ENCODE results near the gene LGR5. TPM values are rescaled to one million over a fixed set of nuclear protein-coding genes. Genes with fewer than 3 reads are reported as not detected.

Gene LGR5
- total and polyA plus RNA-seq, 2 of the 13 experiments (the other 11 are each of a cell fraction or from before 2014, with no cell fraction given): 37.0 to 121 TPM

DNA sequence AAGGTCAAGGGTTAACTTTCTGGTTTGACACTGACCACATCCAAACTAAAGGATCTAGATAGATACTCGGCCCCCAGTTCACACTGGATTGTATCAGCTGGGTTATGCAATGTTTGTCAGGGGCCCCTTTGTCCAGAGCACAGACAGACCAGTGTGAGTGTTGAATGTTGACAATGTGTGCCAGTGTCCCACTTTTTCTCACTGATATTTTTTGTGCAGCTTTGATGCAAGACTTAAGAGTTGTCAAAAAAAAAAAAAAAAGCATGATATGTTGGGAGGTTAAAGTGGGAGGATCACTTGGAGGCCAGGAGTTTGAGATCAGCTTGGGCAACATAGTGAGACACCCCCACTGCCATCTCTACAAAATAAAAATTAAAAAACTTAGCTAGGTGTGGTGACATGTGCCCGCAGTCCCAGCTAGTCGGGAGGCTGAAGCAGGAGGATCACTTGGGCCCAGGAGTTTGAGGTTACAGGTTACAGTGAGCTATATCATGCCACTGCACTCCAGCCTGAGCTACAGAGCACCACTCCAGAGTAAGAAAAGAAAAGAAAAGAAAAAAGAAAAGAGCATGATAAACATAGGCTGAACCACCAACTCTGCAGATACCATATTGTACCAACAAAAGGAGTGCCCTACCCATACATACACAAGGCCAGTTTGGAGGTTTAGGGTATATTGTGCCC lies 97.5 kb downstream of the LGR5 start (continued):
- TF ChIP-seq ZNF710 (CRISPR knock-in tag; IDR thresholded peaks at IDR 0.05; ENCODE audit: borderline replicate concordance) (peak; percentile 72; the same call in 1 of the 2 replicates), ZNF24 (IDR thresholded peaks at IDR 0.05) (no peak), ZNF296 (CRISPR knock-in tag; conservative IDR thresholded peaks at IDR 0.05) (no peak), KLF11 (CRISPR knock-in tag; IDR thresholded peaks at IDR 0.05) (no peak), MEF2D (CRISPR knock-in tag; IDR thresholded peaks at IDR 0.05) (no peak), ZNF616 (CRISPR knock-in tag; IDR thresholded peaks at IDR 0.05; ENCODE audit: low read depth) (no peak), TARDBP (CRISPR knock-in tag; IDR thresholded peaks at IDR 0.05) (peak; percentile 65), REST (IDR thresholded peaks at IDR 0.05; ENCODE audit: borderline replicate concordance in 1 of 2, low read depth in 1 of 2, low read length in 2 of 2) (peak in 1 of 2 experiments; percentile 75; a peak in 2 of 4 replicates), ZKSCAN8 (CRISPR knock-in tag; IDR thresholded peaks at IDR 0.05; ENCODE audit: borderline replicate concordance) (no peak; the same call in 1 of the 2 replicates), ZFP36L2 (CRISPR knock-in tag; IDR thresholded peaks at IDR 0.05) (no peak), ZNF883 (CRISPR knock-in tag; IDR thresholded peaks at IDR 0.05; ENCODE audit: not compliant biosample characterization) (no peak), ZNF879 (CRISPR knock-in tag; IDR thresholded peaks at IDR 0.05) (no peak), NFE2L1 (CRISPR knock-in tag; IDR thresholded peaks at IDR 0.05; ENCODE audit: borderline replicate concordance) (no peak), RNF2 (conservative IDR thresholded peaks at IDR 0.05; ENCODE audit: low read depth) (no peak), ZNF121 (CRISPR knock-in tag; IDR thresholded peaks at IDR 0.05) (peak; percentile 95), HMG20A (CRISPR knock-in tag; IDR thresholded peaks at IDR 0.05; ENCODE audit: borderline replicate concordance) (peak; percentile 91), PPARG (CRISPR knock-in tag; conservative IDR thresholded peaks at IDR 0.05) (peak; percentile 50; the same call in 1 of the 2 replicates), PRMT3 (CRISPR knock-in tag; IDR thresholded peaks at IDR 0.05; ENCODE audit: borderline replicate concordance, low read depth) (no peak), POGZ (CRISPR knock-in tag; IDR thresholded peaks at IDR 0.05) (peak; percentile 84), GATAD2A (CRISPR knock-in tag; IDR thresholded peaks at IDR 0.05) (peak; percentile 94), ZC3H13 (CRISPR knock-in tag; IDR thresholded peaks at IDR 0.05) (no peak), SIX1 (CRISPR knock-in tag; IDR thresholded peaks at IDR 0.05; ENCODE audit: borderline replicate concordance) (peak; percentile 68; the same call in 1 of the 2 replicates), MXD4 (CRISPR knock-in tag; IDR thresholded peaks at IDR 0.05) (no peak)
- TF ChIP-seq, protein P1, sequence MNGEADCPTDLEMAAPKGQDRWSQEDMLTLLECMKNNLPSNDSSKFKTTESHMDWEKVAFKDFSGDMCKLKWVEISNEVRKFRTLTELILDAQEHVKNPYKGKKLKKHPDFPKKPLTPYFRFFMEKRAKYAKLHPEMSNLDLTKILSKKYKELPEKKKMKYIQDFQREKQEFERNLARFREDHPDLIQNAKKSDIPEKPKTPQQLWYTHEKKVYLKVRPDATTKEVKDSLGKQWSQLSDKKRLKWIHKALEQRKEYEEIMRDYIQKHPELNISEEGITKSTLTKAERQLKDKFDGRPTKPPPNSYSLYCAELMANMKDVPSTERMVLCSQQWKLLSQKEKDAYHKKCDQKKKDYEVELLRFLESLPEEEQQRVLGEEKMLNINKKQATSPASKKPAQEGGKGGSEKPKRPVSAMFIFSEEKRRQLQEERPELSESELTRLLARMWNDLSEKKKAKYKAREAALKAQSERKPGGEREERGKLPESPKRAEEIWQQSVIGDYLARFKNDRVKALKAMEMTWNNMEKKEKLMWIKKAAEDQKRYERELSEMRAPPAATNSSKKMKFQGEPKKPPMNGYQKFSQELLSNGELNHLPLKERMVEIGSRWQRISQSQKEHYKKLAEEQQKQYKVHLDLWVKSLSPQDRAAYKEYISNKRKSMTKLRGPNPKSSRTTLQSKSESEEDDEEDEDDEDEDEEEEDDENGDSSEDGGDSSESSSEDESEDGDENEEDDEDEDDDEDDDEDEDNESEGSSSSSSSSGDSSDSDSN (CRISPR knock-in tag; IDR thresholded peaks at IDR 0.05): 0 out of 2 replicates have a peak, but pooled peaks have one; percentile 15
